ENCODE measurements around the gene MLLT6.

DNA sequence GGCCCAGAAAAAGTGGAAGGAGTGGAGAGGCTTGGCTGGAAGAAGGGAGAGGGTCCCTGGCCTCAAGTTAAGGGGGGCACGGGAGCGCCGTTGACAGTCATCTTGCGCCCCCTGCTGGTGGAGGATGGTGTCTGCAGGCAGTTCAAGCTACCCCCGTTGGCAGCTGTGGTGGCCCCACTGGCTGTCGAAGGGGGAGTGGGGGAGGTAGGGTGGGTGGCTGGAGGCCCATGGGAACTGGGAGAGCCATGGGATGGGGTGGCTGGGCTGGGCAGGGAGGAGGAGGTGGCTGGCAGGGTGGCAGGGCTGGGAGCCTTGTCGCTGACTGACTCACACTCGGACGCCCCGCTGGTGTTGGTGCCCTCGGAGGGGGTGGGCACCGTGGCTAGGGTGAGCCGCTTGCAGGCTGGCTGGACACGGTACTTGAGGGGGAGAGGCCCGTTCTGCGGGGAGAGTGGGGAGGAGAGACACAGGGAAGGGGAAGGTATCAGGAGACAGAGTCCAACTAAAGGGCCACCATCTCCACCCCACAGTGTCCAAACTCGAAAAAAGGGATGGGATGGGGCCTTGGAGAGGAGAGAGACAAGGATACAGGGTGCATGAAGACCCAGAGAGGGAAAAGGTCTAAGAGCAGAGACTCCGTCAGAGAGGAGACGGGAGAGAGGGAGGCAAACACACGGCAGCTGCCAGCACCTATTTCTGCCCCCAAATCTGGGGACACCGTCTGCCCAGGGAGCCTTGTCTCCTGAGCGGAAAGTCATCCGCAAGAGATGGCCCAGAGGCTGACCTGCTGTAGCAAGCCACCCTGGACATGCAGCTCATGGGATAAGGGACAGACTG lies 30.3 kb downstream of the MLLT6 start:
- TF ChIP-seq NFRKB (IDR thresholded peaks at IDR 0.05), result no peak
- no peak for TF ChIP-seq SP1 (IDR thresholded peaks at IDR 0.05)

Measured in HEK293T (cell line).